Stimulated activated CD4-positive, alpha-beta T cell treated with anti-CD3 and anti-CD28 coated beads, TNF-alpha, amount 100 ng/mL, for 4 hours (primary cell): Measurements from ENCODE around the gene DYNLL1.
A peak's percentile ranks its signal among the peaks of the same experiment; 100 is the strongest.
"Not testable (repeated sequence)": the region's sequence is repeated elsewhere in the genome, so short reads cannot be mapped to it uniquely, and the experiment has no call there.

Experiments
- DNase-seq, 3 experiments: peaks; one replicate each; pipeline ENCODE4 v3.0.0-alpha.2; 2020; ENCODE audit warnings: low read depth in 3 of 3

The DYNLL1 gene

GRCh38 chr12:120474616-120474960 lies 21.3 kb upstream of the DYNLL1 start:
- no peak for DNase-seq

- no peak for DNase-seq
Measured at GRCh38 chr12:120475643-120476042, 20.3 kb upstream of the DYNLL1 start.

DNA sequence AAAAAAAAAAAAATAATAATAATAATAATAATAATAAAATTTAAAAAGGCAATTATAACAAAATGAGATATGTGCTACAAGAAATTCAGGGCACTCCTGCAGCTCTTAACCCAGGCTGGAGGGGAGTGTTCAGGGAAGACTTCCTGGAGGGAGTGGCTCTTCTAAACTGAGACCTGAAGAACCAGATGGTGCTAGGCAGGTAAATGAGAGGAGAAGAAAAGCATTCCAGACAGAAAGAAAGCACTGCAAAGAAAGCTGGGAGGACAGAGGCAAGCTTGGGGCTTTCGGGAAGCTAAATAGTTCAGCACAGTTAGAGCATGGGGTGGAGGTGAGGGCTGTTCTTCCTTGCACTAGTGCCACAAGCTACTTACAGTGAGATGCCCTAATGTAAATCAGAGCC lies 16.5 kb upstream of the DYNLL1 start:
- no peak for DNase-seq

DNA sequence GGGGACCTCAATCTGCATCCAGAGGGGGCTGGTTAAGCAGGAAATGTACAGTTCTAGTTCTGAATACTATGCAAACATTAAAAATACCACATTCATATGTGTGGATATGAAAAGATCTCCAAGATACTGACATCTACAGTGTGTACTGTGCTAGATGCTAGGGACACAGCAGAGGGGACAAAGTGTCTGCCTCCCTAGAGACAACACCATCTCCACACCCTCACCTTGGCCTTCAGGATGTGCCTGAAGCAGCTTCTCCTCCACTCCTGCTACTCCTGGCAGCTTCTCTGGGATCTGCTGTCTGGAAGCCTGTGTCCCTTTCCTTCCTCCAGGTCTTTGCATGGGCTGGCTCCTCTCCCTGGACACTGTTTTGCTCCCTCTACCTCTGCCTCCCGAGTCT lies 15.7 kb upstream of the DYNLL1 start:
- no peak for DNase-seq

GRCh38 chr12:120481022-120481767 lies 14.7 kb upstream of the DYNLL1 start:
- DNase-seq, result no peak

GRCh38 chr12:120483621-120484020 lies 12.3 kb upstream of the DYNLL1 start:
- no peak for DNase-seq

DNA sequence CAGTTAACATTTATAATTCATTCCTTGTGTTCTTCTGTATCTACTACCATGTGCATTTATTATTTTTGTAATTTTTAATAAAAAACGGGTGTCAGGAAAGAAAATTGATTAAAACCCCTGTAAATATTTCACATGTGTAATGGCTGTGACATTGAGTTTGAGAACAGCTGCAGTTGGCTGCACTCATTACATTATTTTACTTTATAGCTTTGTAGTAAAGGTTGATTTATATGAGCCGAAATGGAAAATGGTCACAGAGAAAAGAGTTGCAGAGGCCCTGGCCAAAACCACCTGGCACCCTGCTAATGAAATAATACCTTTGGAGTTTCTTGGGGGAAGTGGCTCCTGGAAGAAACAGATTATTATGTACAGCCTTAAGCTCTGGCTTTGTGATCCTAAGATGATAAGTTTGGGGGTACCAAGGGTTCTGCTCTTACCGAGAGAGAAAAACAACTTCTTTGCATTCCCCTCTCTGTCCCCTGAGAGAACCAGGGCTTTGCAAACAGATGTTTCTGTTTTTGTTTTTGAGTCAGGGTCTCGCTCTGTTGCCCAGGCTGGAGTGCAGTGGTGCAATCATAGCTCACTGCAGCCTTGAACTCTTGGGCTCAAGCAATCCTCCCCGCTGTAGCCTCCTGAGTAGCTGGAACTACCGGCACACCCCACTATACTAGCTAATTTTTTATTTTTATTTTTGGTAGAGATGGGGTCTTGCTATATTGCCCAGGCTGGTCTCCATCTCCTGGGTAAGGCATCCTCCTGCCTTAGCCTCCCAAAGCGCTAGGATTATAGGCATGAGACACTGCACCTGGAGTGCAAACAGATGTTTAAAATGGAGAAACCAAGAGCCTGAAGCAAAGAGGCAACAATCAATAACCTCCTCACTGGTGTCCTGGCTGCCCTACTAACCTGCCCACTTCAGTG lies 9.7 kb upstream of the DYNLL1 start:
- DNase-seq, result no peak

GRCh38 chr12:120487552-120487951 lies 8.4 kb upstream of the DYNLL1 start:
- not testable (repeated sequence) for DNase-seq

DNA sequence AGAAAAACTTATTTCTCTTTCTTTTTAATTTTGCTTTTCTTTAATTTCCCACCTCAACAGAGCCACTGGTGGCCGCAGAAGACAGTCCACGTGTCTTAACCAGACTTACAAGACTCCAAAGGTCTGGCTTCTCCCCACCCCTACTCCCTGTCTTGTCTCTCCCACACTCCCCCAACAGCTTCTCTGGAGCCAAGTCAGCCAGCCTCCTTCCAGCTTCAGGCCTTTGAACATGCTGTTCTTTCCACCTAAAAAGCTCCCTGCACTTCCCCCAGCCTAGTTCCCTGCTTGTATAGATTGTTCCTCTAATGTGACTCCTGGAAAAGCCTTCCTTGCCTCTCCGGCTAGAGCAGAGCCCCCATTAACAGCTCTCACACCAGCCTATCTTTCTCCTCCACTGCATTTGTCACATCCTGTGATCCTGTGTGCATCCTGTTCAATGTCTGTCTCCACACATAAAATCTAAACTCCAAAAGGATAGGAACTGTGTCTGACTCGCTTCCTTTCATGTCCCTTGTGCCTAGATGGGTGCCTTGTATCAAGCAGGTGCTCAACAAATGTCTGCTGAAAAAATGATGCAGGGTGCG lies 7.8 kb upstream of the DYNLL1 start:
- no peak for DNase-seq

DNA sequence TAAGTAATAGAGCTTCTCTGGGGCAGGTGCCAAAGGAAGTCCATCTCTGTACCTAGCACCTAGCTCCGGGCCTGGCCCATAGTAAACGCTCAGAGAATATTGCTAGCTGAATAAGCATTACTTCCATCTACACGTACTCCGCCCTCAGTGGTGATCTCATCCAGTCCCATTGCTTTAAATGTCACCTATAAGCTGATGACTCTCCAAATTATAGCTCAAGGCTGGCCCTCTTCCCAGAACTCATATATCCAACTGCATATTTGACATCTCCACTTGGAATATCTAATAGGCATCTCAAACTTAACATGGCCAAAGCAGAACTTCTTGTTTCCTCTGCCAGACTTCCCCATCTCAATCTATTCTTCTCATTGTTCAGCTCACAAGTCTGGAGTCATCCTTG lies 6.9 kb upstream of the DYNLL1 start:
- no peak for DNase-seq

- no peak for DNase-seq
Measured at GRCh38 chr12:120490325-120490724, 5.6 kb upstream of the DYNLL1 start.

GRCh38 chr12:120490833-120491512 lies 4.9 kb upstream of the DYNLL1 start:
- DNase-seq, result no peak

GRCh38 chr12:120495186-120495730 lies 655 bp upstream of the DYNLL1 start:
- DNase-seq, result no peak

DNA sequence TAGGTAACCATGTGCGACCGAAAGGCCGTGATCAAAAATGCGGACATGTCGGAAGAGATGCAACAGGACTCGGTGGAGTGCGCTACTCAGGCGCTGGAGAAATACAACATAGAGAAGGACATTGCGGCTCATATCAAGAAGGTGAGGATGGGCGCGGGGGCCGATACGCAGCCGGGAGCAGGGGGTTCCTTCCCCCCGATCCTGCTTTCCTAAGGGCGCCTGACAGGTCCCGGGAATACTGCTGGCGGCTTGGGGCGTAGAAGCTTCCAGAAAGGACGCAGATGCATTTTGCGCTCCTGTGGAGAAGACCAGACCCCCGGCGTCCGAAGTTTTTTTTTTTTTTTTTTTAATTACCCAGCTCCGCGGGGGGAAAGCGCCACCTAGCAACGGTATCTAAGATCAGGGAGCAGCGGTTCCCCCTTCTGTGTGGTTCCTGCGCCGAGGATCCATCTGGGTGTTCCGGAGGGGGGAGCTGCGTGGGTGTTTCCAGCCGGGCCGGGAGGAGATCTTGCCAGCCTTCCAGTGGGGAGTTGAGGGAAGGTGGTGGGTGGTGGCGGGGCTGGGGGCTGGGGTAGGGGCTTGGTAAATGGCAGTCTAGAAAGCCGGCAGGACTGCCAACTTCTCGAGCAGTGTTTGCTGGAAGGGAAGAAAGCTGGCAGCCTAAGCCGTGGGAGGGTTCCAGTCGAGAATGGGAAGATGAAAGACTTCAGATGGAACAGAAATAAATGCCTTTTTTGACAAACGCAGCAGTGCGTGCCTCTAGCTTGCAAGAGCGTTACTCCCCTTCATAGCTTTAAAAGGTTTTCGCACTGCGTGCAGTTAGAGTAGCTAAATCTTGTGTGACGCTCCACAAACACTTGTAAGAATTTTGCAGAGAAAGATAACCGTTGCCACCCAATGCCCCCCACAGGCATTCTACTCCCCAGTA lies 764 bp downstream of the DYNLL1 start:
- peak; percentile 9 to 24 (median 19) for DNase-seq

GRCh38 chr12:120497524-120498150 lies 1.7 kb downstream of the DYNLL1 start:
- no peak for DNase-seq

DNA sequence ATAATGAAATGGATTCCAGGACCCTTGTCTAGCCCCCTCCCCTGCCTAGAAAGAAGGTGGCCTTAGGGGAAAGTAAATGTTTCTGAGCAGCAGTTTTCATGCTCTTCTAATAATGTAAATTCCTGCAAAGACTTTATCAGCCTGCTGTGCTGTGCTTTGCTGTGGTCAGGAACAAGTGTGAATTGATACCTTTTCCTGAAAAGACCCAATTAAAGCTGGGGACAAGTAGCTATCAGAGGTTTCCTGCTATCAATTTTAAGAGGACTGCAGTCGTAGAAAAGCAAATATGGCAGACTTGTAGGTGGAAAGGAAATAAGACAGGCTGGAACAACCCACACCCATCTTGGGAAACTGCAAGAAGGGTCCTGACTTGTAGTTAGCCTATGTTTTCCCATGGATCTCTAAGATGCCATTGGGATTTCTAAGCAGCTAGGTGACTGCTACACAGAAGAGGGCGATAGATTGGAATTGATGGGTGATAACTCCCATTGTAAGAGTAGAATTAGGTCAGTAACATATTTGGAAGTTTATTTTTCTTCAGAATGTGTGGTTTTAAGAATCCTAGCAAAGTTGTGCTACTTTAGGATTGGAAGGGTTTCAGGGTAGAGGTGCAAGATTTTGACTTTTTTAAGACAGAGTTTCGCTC lies 3.1 kb downstream of the DYNLL1 start:
- no peak for DNase-seq

DNA sequence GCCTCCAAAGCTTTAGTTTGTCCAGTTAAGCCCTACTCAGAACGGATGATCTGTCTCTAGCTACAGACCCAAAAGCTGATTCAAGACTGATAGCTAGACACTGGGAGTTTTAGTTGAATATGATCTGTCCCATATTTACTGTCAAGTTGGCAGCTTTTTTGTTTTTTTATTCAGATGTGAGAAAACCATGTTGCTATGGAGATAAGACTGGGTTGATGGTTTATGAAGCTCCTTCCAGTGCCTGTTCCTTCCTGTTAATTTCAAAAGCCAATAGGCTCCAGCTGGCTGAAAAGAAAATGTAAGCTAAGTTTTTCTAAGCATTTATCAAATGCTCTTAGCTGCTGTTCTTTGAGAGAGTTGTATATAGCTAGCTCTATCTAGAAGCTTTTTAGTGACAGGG lies 4.7 kb downstream of the DYNLL1 start:
- no peak for DNase-seq

DNA sequence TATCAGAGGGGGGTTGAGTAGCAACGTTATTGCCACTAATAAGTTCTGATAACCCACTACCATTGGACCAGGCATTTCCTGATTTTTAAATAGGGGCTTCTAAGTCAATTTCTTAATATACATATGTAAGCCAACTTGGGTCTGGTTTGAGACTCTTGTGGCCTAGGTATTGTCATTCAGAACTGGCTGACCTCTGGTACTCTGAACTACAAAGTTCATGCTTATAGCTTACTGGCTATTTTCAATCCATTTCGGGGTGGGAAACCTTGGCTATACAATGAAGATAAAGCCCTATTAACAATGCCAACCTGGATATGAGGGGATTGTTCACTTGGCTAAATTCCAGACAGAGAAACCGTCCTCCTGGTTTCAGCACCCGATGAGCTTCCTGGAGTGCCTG lies 8.7 kb downstream of the DYNLL1 start:
- DNase-seq, result no peak

DNA sequence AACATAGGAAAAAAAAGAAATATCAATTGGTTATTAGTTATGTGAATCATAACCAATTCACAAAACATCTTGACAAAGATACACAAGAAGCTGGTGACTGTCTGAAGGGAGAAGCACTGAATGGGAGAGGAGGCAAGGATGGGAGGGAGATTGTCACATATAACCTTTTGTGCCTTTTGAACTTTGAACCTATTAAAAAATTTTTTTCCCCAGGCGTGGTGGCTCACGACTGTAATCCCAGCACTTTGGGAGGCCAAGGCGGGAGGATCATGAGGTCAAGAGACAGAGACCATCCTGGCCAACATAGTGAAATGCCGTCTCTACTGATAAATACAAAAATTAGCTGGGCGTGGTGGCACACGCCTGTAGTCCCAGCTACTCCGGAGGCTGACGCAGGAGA lies 12.6 kb downstream of the DYNLL1 start:
- DNase-seq, result no peak

- DNase-seq, result no peak
Measured at GRCh38 chr12:120514002-120514401, 18.1 kb downstream of the DYNLL1 start.
